ENCODE measurements around the gene NSMCE1.
"Not testable (repeated sequence)": the region's sequence is repeated elsewhere in the genome, so short reads cannot be mapped to it uniquely, and the experiment has no call there.

NSMCE1 gene

DNA sequence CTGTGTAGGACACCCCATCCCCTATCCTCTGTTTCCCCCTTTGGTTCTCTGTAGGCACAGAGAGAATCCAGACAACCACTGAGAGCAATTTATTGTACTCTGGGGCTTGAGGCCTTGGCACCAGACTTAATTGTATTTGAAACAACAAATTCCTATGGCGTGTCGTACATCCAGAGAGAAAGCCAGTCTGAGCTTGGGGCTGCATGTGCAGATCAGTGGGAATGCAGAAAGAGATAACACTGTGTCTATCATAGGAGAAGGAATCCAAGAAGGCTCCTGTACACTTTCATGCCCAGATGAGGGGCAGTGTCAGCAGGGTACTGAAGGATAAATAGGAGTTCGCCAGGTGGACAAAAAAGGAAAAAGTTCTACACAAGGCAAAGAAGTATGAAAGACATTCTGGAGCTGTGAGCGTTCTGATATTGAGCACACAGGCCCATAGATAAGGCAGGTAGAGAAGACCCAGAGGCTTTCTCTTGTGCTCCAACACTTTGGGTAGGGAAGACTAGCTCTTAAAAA lies 23.2 kb upstream of the NSMCE1 start:
- no peaks in the 10 kb centered on the region for H3K36me3 ChIP-seq (ENCODE audit: control insufficient read depth, insufficient read depth, low read length)

DNA sequence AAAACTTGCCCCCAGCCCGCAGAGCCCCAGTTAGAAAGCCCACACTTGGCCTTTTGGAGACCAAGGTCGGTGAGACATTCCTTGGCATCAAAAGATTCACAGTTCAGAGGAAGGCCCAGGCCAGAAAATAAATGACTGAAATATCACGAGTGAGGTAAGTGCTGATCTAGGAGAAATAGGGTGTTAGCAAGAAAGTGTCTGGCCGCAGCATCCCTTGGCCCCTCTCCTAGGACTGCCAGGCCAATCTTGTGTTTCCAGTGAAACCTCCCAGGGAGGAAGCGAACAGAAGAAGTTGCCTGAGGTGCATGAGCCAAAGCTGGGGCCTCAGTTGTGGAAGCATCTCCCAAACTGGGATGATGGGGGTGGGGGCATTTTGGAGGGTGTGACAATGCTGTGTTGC lies 22.5 kb upstream of the NSMCE1 start:
- no peak overlapping the region for H3K4me3 ChIP-seq (ENCODE audit: low read length)
- H3K9me3 ChIP-seq (ENCODE audit: control insufficient read depth, low read length): no peaks in the 10 kb centered on the region
- H3K9ac ChIP-seq (ENCODE audit: low read length): no peak overlapping the region
- H3K36me3 ChIP-seq (ENCODE audit: control insufficient read depth, insufficient read depth, low read length): no peaks in the 10 kb centered on the region
- H3K4me1 ChIP-seq (ENCODE audit: control insufficient read depth, insufficient read depth, low read length): no peaks in the 10 kb centered on the region
- no peaks in the 10 kb centered on the region for H3K27me3 ChIP-seq (ENCODE audit: control insufficient read depth, insufficient read depth, low read length)

More for the DNA sequence above, 23.2 kb upstream of the NSMCE1 start:
- Histone ChIP-seq H3K27me3 (ENCODE audit: control insufficient read depth, insufficient read depth, low read length) (no peaks in the 10 kb centered on the region), H3K9me3 (ENCODE audit: control insufficient read depth, low read length) (no peaks in the 10 kb centered on the region), H3K4me1 (ENCODE audit: control insufficient read depth, insufficient read depth, low read length) (no peaks in the 10 kb centered on the region), H3K9ac (ENCODE audit: low read length) (no peak overlapping the region), H3K4me3 (ENCODE audit: low read length) (no peak overlapping the region)

DNA sequence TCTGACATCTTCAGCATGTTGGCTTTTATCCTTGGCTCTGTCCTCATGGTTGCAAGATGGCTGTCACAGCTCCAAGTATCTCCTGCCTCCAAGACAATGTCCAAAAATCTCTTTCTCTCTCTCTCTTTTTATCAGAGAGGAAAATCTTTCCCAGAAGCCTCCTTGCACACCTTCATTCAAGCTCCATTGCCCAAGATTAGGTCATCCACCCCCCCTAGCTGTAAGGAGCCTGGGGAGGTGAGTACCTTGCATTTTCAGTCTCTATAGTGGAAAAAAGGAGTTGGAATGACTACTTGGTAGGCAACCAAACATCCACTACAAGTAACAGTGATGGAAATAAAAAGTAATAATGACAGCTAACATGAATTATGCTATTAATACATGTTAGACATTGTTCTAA lies 22.0 kb upstream of the NSMCE1 start:
- H3K4me1 ChIP-seq (ENCODE audit: control insufficient read depth, insufficient read depth, low read length): no peaks in the 10 kb centered on the region
- no peaks in the 10 kb centered on the region for H3K27me3 ChIP-seq (ENCODE audit: control insufficient read depth, insufficient read depth, low read length)
- no peak overlapping the region for H3K9ac ChIP-seq (ENCODE audit: low read length)
- H3K36me3 ChIP-seq (ENCODE audit: control insufficient read depth, insufficient read depth, low read length): no peaks in the 10 kb centered on the region
- no peak overlapping the region for H3K4me3 ChIP-seq (ENCODE audit: low read length)
- no peaks in the 10 kb centered on the region for H3K9me3 ChIP-seq (ENCODE audit: control insufficient read depth, low read length)

DNA sequence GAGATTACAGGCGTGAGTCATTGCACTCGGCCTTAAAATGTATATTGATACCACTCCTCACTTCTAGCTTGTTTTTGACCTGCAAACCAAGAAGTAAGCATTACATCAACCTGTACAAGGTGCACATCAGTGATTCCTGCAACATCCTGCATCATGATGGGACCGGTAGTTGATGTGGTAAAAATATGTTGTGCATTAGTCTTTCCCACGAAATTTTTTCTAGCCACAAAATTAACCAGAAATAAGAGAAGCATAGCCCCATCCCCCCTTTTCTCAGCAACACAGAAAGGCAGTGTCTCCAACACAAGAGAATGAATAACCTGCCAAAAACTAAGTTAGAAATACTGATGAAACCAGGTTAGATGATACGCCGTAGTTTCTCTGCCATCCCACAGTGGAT lies 21.1 kb upstream of the NSMCE1 start:
- no peak overlapping the region for H3K9ac ChIP-seq (ENCODE audit: low read length)
- H3K27me3 ChIP-seq (ENCODE audit: control insufficient read depth, insufficient read depth, low read length): no peaks in the 10 kb centered on the region
- H3K4me3 ChIP-seq (ENCODE audit: low read length): no peak overlapping the region
- H3K36me3 ChIP-seq (ENCODE audit: control insufficient read depth, insufficient read depth, low read length): no peaks in the 10 kb centered on the region
- no peaks in the 10 kb centered on the region for H3K4me1 ChIP-seq (ENCODE audit: control insufficient read depth, insufficient read depth, low read length)
- H3K9me3 ChIP-seq (ENCODE audit: control insufficient read depth, low read length): no peaks in the 10 kb centered on the region

DNA sequence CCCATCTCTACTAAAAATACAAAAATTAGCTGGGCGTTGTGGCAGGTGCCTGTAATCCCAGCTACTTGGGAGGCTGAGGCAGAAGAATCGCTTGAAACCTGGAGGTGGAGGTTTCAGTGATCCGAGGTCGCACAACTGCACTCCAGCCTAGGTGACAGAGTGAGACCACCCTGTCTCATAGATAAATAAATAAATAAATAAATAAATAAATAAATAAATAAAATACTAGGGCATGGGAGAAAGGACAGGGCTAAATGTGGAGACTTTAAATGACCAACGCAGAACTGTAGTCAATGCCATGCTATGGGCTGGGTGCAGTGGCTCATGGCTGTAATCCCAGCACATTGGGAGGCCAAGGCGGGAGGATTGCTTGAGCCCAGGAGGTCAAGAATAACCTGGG lies 19.7 kb upstream of the NSMCE1 start:
- H3K36me3 ChIP-seq (ENCODE audit: control insufficient read depth, insufficient read depth, low read length); H3K9ac ChIP-seq (ENCODE audit: low read length); H3K4me3 ChIP-seq (ENCODE audit: low read length); H3K27me3 ChIP-seq (ENCODE audit: control insufficient read depth, insufficient read depth, low read length); H3K4me1 ChIP-seq (ENCODE audit: control insufficient read depth, insufficient read depth, low read length); H3K9me3 ChIP-seq (ENCODE audit: control insufficient read depth, low read length): not testable (repeated sequence)

DNA sequence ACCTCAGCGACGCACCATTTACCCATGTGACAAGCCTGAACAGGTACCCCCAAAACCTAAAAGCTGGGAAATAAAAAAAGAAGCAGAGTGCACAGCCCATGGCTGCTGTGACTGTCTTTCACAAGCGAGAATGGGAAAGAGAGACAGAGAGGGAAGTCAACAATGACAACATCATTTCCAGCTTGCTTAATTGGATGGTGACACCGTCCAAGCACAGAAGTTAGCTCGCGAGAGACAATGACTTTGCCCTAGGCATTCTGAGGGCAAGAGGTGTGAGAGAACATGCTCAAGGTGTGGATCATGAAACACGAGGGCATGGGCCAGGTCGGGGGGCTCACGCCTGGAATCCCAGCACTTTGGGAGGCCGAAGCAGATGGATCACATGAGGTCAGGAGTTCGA lies 19.3 kb upstream of the NSMCE1 start:
- Histone ChIP-seq H3K4me3 (ENCODE audit: low read length) (no peak overlapping the region), H3K27me3 (ENCODE audit: control insufficient read depth, insufficient read depth, low read length) (no peaks in the 10 kb centered on the region), H3K9me3 (ENCODE audit: control insufficient read depth, low read length) (no peaks in the 10 kb centered on the region), H3K36me3 (ENCODE audit: control insufficient read depth, insufficient read depth, low read length) (no peaks in the 10 kb centered on the region), H3K4me1 (ENCODE audit: control insufficient read depth, insufficient read depth, low read length) (no peaks in the 10 kb centered on the region), H3K9ac (ENCODE audit: low read length) (no peak overlapping the region)

DNA sequence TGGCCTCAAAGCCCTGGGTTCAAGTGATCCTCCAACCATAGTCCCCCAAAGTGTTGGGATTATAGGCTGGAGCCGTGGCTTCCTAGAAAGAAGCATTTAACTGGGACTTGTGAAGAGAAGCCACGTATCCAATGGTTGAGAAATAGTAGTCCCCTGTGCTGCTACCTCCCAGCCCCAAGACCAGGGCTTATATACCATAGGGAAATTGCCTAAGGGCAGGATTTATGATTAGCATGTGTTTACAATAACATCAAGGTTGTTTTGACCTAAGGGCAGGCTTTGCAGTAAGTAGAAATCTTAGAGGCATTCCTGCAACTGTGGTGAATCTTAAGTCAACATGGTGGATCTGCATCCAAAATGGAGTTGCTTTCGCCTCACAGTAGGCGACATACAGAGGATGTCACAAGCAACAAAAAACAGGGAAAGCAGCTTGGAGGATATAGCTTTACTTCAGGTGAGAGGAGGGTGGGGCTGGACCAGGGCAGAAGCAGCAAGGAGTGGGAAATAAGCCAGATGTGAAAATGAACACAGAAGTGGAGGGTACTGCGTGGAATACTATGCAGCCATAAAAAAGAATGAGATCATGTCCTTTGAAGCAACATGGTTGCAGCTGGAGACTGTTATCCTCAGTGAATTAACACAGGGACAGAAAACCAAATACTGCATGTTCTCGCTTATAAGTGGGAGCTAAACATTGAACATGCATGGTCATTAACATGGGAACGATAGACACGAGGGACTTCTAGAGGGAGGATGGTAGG lies 18.7 kb upstream of the NSMCE1 start:
- no peaks in the 10 kb centered on the region for H3K36me3 ChIP-seq (ENCODE audit: control insufficient read depth, insufficient read depth, low read length)
- H3K4me1 ChIP-seq (ENCODE audit: control insufficient read depth, insufficient read depth, low read length): no peaks in the 10 kb centered on the region
- H3K9me3 ChIP-seq (ENCODE audit: control insufficient read depth, low read length): no peaks in the 10 kb centered on the region
- no peaks in the 10 kb centered on the region for H3K27me3 ChIP-seq (ENCODE audit: control insufficient read depth, insufficient read depth, low read length)
- no peak overlapping the region for H3K4me3 ChIP-seq (ENCODE audit: low read length)
- no peak overlapping the region for H3K9ac ChIP-seq (ENCODE audit: low read length)

DNA sequence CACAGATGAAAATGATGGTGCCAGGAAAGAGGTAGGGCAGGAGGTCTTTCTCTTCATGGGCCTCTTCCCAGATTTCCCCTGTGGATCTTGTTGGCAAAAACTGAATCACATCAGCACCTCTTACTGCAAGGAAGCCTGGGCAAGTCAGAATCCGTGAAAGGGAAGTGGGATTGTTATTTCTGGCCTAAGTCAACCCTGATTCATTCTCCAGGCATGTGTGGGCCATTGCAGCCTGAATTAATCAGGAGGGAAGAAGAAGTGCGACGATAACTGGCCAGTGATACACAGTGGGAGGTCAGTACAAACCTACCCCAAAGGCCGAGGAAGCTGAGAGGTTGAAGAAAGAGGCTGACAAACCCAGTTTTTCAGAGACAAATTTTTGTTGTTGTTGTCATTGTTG lies 17.9 kb upstream of the NSMCE1 start:
- H3K27me3 ChIP-seq (ENCODE audit: control insufficient read depth, insufficient read depth, low read length): no peaks in the 10 kb centered on the region
- no peak overlapping the region for H3K9ac ChIP-seq (ENCODE audit: low read length)
- no peaks in the 10 kb centered on the region for H3K9me3 ChIP-seq (ENCODE audit: control insufficient read depth, low read length)
- H3K4me3 ChIP-seq (ENCODE audit: low read length): no peak overlapping the region
- H3K36me3 ChIP-seq (ENCODE audit: control insufficient read depth, insufficient read depth, low read length): no peaks in the 10 kb centered on the region
- no peaks in the 10 kb centered on the region for H3K4me1 ChIP-seq (ENCODE audit: control insufficient read depth, insufficient read depth, low read length)

DNA sequence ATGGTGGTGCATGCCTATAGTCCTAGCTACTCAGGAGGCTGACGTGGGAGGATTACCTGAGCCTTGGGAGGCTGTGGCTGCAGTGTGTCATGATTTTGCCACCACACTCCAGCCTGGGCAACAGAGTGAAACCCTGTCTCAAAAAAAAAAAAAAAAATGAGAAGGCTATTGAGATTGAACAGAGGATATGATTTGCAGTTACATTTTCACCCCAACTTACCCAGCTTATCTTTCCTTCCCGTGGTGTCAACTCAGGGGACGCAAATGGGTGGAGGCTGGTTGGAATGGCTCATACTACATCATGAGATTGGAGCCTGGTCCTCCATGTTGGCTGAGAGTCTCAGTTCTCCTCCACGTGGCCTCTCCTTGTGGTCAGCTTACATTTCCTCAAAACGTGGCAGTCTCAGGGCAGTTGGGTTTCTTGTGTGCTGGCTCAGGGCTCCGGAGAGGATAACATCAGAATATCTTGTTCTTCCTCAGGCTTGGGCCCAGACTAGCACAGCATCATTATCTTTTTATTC lies 17.2 kb upstream of the NSMCE1 start:
- Histone ChIP-seq H3K4me1 (ENCODE audit: control insufficient read depth, insufficient read depth, low read length) (no peaks in the 10 kb centered on the region), H3K9ac (ENCODE audit: low read length) (no peak overlapping the region), H3K4me3 (ENCODE audit: low read length) (no peak overlapping the region), H3K27me3 (ENCODE audit: control insufficient read depth, insufficient read depth, low read length) (no peaks in the 10 kb centered on the region), H3K9me3 (ENCODE audit: control insufficient read depth, low read length) (no peaks in the 10 kb centered on the region), H3K36me3 (ENCODE audit: control insufficient read depth, insufficient read depth, low read length) (no peaks in the 10 kb centered on the region)

DNA sequence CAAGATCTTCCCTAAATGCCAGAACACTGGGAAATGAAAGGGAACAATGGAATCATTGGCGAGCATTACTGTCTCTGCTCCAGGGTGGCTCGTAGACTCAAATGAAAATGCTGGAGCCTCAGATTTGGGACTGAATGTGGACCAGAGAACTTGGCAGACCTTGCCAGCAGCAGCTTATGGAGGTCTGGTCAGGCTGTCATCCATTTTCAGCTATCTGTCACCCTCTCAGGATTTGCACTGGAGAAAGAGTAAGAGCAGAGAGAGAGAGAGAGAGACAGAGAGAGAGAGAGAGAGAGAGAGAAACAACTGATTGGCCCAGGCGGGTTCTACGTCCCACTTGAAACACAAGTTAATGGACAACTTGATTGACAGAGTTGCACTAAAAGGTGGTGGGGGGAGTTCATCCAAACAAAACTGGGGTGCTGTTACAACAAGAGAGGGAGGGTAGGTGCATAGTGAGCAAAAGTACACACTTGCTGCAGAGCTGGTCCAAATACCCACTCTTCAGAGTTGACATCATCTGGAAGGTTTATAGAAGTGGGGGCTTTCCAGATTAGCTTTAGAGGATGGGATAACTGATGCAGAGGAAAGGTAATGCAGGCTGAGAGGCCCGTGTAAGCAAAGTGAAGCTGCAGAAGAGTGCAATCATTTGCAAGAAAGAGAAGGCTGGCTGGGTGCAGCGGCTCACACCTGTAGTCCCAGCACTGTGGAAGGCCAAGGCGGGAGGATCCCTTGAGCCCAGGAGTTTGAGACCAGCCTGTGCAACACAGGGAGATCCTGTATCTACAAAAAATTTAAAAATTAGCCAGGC lies 16.5 kb upstream of the NSMCE1 start:
- Histone ChIP-seq H3K4me3 (ENCODE audit: low read length) (no peak overlapping the region), H3K36me3 (ENCODE audit: control insufficient read depth, insufficient read depth, low read length) (no peaks in the 10 kb centered on the region), H3K4me1 (ENCODE audit: control insufficient read depth, insufficient read depth, low read length) (no peaks in the 10 kb centered on the region), H3K9ac (ENCODE audit: low read length) (no peak overlapping the region), H3K27me3 (ENCODE audit: control insufficient read depth, insufficient read depth, low read length) (no peaks in the 10 kb centered on the region), H3K9me3 (ENCODE audit: control insufficient read depth, low read length) (no peaks in the 10 kb centered on the region)

DNA sequence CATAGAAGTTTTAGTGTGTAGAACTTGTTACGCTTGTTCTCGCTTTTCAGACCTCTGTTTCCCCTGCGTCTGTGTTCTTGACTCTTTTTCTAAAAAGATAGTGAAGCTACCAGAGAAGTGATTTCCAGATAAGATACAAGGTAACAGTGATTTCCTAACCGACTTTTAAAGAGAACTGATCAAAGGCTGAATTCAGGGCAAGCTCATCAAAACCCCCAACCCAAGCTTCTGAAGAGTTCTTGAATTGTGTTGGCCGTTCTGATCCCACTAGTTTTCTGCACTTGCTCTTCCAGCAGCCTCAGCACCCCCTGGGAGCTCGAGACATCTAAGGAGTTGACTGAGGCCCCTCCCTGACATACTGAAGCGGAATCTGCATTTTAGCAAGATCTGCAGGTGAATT lies 12.7 kb upstream of the NSMCE1 start:
- Histone ChIP-seq H3K27me3 (ENCODE audit: control insufficient read depth, insufficient read depth, low read length) (no peaks in the 10 kb centered on the region), H3K4me1 (ENCODE audit: control insufficient read depth, insufficient read depth, low read length) (no peaks in the 10 kb centered on the region), H3K4me3 (ENCODE audit: low read length) (no peak overlapping the region), H3K36me3 (ENCODE audit: control insufficient read depth, insufficient read depth, low read length) (no peaks in the 10 kb centered on the region), H3K9me3 (ENCODE audit: control insufficient read depth, low read length) (no peaks in the 10 kb centered on the region), H3K9ac (ENCODE audit: low read length) (no peak overlapping the region)

DNA sequence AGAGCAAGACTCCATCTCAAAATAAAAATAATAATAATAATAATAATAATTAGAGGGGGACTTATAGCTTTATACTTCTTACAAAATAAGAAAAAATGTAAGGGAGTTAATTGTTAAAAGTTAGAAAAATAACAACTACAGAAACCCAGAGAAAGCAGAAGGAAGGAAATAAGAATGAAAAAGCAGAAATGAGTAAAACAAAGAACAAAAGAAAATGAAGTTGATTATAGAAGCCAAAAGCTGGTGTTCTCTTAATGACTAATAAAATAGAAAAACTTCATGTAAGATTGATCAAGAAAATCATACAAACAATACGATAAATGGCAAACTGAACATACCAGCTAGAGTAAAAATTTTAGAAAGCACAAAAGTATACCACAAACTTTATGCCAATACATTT lies 6.8 kb upstream of the NSMCE1 start:
- no peaks in the 10 kb centered on the region for H3K4me1 ChIP-seq (ENCODE audit: control insufficient read depth, insufficient read depth, low read length)

More for the DNA sequence above, 6.8 kb upstream of the NSMCE1 start:
- Histone ChIP-seq H3K9me3 (ENCODE audit: control insufficient read depth, low read length) (no peaks in the 10 kb centered on the region), H3K36me3 (ENCODE audit: control insufficient read depth, insufficient read depth, low read length) (no peaks in the 10 kb centered on the region), H3K4me3 (ENCODE audit: low read length) (no peak overlapping the region), H3K27me3 (ENCODE audit: control insufficient read depth, insufficient read depth, low read length) (no peaks in the 10 kb centered on the region), H3K9ac (ENCODE audit: low read length) (no peak overlapping the region)

All from mucosa of stomach (tissue), 1 donor.